Cortex of kidney (tissue), 1 donor: ENCODE data around the gene CTDSP2.
"Not testable (repeated sequence)": the region's sequence is repeated elsewhere in the genome, so short reads cannot be mapped to it uniquely, and the experiment has no call there.

Source experiments
- DNase-seq: peaks from one replicate; lab custom pipeline; 2025; lab: John Stamatoyannopoulos, UW

Gene CTDSP2, protein sequence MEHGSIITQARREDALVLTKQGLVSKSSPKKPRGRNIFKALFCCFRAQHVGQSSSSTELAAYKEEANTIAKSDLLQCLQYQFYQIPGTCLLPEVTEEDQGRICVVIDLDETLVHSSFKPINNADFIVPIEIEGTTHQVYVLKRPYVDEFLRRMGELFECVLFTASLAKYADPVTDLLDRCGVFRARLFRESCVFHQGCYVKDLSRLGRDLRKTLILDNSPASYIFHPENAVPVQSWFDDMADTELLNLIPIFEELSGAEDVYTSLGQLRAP

DNA sequence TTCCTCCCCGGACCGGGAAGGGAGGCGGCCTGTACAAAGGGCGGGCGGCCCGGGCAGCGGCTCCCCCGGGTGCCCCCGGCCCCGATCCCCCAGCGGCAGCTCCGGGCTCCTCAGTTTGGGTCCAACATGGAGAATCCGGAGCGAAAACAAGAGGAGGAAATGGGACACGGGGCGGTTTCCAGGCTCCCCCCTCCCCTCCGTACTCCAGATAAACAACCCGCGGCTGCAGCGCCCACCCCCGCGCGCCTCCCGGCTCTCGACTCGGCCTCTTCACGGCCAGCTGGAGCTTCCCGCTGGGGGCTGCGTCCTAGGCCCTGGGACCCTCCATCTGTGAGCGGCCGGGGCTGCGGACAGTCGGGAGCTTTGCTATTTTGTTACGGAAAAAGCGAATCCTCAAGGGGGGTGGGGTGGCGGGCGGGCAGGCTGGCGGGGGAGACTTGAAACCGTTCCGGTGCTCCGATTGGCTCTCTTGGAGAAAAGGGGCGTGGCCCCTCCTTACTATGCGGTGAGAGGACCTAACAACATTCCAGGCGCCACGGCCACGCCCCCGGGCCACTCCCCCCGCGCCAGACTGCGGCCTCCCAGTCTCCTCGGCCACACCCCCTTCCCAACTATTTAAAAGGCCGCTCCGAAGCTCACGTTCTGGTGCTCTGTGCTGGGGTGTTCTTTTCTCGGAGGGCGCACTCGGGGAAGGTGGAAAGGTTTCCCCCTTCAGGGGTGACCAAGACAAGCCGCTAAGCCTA lies at the start of gene CTDSP2:
Gene CTDSP2 (minus strand): TSS at position 153 of the 743 bp plus-strand sequence. CDS start 294 bp downstream, outside the sequence.
- peak; percentile 65 for DNase-seq

DNA sequence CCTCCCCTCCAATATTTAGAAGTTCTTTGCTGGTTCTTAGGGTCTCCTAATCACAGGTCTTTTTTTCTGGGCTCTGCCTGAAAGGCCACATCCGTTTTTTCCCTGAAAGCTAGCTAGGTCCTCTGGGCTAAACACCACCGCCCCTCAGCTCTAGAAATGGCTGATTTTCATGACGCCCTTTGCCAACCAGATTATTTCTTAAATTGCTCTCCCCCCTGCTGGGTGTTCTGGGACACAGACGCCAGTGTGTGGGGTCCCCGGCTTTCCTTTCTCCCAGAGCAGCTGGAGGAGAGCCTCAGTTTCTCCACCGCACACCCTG lies 49.5 kb upstream of the CTDSP2 start:
- DNase-seq, result no peak

DNA sequence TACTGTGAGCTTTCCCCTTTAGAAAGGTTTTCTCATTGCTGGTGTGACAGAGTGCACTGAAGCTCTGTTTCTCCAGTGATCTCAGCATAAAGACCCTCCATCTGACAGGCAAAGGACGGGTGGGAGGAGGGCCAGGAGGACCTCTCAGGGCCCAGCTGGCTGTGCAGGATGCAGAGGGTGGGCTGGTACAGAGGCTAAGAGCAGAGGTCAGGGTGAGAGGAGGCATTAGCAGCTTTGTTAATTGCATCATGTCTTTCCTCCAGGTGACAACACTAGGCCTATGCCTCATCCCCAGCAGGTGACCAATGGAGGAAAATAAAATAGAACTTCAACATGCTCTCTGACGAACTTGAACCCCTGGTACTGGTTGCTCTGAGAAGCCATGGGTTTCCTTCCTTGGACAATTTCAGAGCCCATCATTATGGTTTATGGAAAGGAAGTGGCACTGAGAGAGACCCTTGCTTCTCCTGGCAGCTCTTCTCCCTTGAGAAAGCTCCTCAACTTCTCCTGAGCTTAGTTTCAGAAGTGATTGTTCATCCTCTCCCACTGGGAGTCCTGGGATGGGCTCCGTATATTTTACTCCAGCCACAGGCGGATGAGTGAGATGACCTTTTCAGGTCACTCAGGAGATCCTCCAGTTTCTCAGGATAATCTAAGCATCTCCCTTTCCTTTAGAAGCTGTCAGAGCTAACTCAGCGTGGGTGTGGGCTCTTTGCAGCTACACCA lies 49.0 kb upstream of the CTDSP2 start:
- DNase-seq, result no peak

DNA sequence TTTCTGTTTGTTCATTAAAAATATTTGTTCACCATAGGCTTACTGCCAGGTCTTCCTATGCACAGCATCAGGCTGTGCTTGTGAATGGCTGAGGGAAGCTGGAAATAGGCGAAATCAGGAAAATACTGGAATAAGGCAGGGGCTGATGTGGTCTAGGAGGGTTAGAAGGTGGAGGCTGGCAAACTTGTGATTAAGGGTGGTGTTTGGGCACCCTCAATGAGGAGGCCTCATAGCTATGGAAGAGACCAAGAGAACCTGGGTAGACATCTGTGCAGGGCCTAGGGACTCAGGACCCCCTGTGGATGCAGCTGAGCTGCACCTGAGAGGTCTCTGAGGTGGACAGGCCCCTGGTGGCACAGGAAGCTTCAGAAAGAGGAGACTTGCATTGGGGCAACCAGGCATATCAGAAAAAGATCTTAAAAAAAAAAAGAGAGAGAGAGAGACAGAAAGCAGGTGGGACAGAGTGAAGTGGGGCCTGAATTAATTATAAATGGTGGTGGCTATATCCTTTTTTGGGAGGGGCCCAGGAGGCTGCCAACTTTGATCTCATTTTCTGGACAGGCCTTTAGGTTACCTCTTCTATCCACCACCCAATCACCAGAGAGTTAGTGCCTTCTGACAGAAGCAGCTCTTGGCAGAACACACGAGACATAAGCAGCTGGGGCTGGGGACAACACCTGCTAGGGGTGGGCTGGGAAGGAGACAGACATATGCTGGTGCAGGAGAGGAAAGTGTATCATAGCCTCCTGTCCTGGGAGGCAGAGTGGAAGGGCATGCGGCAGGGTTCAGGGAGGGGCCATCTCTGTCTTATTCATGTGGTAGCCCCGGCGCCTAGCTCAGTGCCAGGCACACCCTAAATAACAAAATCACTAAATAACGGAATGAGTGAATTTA lies 48.1 kb upstream of the CTDSP2 start:
- DNase-seq, result no peak

DNA sequence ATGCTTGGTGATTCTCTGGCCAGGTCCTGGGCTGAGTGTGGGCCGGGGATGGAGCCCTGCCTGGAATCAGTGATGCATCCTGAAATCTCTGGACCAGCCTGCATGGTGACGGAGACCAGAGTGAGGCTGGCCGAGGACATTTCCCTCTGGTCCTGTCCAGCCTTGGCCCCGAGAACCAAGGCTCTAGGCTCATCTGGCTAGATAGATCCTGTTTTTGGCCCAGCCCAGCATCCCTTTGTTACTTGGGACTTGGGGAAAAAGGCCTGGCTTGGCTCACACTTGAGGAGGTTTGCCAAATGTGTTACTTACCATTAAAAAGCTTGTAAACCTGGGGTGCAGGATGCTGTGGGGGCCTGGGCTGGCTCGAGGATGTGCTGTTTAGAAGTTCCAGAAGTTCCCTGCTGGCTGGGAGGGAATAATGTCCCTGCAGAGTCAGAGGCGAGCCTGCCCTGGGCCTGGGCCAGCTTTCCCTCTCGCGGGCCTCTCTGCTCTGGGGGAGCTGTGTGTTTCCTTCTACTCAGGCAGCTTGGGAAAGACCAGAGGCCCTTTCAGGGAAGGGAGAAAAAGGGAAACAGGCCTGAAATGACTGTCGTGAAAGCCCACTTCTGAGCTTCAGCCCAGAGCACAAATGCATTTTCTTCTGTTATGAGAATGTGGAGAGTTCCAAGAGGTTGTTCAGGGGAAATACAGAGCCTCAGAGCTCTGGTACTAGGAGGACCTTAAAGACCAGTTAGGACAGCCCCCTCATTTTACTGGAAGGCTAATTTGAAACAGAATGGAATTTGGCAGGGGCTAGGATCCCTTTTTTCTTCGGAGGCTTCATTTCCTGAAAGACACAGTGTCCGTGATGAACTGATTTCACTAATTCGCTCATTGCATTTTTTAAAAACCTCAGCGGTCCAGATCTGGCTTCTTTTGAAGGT lies 47.2 kb upstream of the CTDSP2 start:
- DNase-seq, result no peak

DNA sequence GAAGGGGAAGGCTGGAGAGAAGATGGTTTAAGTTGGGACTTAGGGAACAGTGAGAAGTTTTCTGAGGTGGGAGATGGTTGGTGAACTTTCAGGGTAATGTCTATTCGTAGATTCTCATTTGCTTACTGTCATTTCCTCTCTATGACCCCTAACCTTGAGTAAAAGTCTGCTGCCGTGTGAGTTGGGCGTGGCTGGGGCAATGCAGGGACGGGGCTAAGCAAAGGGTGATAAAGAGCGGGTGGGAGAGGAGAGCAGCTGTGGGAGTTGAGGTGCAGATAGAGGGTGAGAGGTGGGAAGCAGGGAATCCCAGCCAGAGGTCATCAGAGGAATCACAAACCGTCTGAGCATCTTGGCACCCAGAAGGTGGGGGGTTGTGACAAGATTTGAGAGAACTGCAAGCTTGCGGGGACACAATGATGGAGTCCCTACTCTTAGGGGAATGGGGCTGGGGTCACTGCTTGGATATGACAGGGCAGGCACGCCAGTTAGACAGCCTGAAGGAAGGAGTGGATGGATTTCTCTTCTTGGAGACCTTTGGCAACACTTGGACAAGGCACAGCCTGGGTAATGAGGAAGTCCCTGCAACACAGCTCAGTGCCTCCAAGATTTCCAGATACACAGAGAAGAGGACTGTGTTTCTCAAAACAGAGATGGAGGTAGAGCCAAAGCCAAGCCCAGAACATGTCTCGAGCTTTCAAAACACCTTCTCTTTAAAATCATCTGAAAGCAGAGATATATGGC lies 45.9 kb upstream of the CTDSP2 start:
- DNase-seq, result no peak

DNA sequence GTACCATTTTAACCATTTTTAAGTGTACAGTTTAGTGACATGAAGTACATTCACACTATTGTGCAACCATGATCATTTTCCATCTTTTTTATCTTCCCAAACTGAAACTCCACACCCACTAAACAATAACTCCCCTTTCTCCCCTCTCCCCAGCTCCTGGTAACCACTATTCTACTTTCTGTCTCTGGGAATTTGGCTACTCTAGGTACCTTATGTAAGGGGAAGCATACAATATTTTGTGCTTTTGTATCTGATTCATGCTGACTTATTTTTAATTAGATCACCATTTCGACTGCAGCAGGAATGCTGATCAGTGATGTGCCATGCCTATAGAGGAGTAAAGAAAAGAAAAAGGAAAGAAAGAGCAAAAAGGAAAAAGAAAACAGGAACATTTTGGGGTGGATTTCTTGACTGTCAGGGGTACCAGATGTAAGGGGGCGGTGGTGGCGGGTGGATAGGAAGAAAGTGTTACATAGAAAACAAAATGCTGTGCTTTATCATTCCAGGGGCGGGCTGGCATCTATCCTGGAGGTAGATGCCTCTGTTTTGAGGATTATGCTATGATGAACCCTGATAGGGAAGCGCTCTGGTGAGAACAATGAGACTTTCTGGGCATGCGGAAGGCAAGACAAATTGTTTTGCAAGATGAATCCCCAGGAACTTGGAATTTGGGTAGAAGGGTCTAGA lies 45.2 kb upstream of the CTDSP2 start:
- no peak for DNase-seq

DNA sequence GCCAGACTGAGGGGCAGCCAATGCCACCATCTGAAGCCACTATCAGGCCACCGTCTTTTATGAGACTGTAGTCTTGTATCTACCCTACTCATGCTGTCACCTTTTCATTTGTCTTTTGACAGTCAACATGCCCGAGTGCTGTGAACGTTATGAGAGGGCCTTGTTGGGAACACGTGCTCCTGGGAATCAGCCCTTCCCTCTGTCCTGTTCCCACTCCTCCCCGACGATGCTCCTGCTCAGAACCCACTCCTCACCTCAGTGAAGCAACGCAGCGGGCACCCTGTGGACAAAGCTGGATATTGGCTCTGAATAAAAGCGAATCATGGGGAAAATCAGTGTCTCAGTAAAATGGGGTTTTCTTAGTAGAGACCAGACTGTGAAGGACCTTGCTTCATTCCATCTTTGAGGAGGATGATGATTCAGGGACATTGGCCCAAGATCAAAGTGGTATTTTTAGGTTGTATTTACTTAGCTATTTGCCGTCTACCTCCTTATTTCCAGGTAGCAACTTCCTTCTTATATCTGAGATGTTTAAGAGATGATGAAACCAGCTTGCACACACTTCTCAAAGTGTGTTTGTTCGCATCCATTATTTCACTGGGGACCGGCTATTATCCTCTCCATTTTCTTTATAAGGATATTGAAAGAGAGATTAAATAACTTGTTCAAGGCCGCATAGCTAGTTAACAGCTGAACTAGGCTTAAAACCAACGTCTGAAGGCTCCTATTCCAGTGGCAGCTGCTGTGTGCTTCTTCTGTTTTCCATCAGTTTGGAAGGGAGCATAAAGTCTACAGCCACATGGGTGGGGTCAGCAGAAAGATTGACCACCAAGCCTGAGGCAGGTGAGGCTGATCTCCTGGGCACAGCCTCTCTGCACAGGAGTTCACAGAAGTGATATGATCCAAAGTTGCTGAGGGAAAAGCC lies 43.9 kb upstream of the CTDSP2 start:
- no peak for DNase-seq

DNA sequence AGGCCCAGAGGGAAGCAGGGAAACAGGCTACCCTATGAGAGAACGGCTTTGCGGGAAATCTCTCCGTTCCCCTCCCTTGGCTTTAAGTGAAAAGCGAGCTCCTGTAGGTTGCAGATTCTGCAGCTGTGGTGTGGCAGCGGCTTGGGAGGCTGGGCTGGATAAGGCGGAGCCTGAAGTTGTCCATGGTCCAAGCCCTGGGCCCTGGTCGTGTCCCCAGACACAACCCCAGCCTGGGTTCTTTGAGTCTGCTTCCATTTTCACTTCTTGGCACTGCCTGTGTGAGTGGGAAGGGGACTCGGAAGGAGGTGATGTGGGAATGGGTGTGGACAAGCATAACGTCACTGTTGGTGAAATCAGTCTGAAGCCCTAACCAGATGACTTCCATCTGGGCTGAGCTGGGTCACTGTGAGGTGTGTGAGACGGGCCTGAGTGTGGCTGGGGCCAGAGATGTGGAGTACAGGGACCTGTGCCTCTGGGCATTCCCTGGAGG lies 43.0 kb upstream of the CTDSP2 start:
- no peak for DNase-seq

DNA sequence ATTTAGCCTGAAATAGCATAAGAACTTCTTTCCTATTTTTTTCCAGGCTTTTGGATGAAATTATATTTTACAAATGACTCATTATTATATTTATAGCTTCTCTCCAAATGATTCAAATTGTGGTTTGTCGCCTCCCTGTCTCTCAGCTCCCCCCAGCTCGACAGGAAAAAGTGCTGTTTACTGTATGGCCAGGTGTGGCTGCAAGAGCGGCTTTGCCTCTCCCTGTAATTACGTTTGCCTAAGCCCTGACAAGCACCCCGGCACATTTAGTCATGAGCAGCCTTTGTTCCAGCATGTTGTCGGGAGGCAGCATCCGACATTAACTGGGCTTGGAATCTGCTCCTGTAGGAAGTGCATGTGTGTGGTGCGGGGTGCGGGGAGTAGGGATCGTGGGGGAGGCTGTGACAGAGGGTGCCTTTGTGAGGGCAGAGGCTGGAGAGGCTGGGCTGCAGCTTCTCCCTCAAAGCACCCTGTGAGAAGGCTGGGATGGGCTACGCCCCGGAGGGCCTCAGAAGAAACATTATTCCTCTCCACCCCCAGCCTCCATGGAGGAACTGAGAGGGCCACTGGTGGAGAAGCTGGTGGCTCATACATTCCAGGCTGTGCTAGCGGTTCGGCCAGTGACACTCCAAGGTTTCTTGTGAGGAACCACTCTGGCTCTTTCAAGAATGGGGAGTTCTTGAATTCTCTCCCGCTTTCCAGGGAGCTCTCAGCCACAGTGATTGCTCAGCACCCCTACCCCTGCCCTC lies 42.1 kb upstream of the CTDSP2 start:
- DNase-seq, result no peak

DNA sequence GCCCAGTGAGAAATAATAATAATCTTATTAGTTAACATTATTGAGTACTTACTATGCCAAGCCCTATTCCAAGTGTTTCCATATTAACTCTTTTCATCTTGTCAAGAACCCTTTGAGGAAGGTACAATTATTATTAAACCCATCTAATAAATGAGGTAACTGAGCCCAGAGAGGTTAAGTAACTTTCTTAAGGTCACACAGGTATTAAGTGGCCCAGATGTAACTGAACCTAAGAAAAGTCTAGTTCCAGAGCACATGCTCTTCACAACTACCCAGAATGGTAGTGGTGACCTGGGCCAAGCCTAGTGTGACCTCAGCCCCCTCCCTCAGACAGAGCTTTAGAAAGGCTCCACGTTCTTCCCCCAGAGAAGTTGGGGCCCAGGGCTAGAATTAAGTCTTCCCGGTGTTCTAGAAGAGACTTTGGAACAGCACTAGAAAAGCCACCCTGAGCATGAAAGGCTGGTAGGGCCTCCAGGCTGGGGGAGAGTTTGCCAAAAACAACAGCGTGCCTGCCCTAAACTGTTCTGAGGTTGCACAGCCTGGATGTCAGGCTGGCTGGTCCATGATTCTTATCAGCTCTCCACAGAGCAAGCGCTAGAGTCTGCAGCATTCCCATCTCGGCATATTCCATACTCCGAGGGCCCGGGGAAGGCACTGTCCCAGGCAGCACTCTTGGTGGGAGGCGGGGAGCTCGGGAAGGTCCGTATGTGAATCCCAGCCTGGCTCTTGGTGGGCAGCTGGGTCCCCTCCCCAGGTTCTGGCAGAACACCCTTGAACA lies 41.3 kb upstream of the CTDSP2 start:
- no peak for DNase-seq

DNA sequence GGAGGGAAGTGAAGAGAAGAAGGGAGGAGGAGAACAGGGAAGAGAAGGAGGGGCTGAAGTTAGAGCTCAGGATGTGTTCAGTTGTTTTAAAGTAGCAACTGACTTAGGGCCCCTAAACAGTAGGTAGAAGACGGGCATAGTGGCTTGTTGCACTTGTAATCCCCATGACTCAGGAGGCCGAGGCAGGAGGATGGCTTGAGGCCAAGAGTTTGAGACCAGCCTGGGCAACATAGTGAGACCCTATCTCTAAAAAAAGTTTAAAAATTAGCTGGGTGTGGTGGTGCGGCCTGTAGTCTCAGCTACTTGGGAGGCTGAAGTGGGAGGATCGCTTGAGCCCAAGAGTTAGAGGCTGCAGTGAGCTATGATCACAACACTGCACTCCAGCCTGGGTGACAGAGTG lies 40.4 kb upstream of the CTDSP2 start:
- not testable (repeated sequence) for DNase-seq

DNA sequence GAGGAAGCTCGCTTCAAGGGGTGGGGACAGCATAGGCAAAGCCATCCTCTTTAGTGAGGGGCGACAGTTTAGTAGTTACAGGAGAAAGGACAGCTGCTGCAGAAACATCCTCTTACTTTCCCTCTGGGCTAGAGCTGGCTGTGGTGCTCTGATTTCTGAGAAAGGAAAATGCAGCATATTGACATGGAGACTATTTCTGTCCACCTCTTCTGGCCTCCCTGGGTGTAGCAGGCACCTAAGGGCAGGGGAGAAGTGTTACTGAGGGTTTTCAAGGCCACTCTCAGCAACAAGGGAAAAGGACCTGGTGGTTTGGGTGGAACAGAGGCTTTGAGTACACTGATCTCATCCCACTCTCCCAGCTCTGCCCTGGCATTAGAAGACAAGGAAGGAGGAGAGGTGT lies 40.0 kb upstream of the CTDSP2 start:
- DNase-seq, result no peak

DNA sequence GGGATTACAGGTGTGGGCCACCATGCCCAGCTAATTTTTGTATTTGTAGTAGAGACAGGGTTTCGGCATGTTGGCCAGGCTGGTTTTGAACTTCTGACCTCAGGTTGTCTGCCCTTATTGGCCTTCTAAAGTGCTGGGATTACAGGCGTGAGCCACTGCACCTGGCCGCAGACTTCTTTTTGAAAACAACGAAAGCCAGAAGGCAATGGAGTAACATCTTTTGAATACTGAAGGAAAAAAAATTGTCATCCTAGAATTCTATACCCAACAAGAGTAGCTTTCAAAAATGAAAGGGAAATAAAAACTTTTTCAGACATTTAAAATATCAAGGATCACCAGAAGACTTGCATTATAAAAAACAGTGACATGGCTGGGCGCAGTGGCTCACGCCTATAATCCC lies 38.7 kb upstream of the CTDSP2 start:
- no peak for DNase-seq

DNA sequence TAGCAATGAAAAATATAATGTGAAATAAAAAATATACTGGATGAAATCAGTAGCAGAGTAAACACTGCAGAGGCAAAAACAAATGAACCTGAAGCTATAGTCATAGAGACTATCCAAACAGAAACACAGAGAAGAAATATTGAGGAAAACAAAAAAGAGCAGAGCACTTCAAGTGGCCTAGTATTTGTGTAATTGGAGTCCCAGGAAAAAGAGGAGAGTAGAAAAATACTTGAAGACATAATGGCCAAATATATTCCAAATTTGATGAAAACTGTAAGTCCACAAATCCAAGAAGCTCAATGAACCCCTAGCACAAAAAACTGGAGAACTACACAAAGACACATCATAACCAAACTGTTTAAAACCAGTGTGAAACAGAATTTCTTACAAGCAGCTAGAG lies 37.2 kb upstream of the CTDSP2 start:
- no peak for DNase-seq

DNA sequence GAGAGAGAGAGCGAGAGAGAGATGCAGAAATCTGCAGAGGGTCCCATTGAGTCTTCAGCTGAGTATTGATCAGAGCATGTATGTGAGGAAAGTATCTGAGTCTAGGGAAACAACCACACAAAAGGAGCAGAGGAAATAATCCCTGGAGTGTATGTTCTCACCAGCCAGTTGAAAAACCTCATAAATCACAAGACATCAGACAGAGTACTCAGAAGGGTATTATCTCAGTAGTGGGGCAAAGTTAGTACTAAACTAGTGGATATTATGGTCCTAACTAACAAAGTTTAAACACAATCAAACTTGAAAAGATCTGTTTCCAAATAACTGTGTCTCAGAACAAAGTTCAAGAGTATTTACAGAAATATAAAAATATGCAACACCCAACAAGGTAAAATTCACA lies 36.5 kb upstream of the CTDSP2 start:
- no peak for DNase-seq

DNA sequence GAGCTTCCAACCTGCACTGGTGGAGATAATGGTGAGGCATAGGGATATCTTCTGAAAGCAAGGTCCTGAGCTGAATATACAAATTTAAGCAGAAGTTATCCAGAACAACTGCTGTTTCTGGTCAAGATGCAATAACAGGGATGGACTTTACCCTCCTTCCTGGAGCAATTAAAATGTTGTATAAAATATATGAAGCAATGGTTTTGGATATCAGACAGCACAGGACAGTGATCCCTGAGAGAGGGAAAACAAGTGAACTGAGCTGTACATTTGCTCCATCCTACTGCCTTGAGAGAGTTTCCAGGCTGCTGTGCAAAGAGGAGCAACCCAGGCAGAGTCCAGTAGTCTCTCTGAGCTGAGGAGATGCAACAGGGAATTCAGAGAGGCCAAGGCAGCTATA lies 36.0 kb upstream of the CTDSP2 start:
- no peak for DNase-seq
